Vagina (tissue), 2 donors: ENCODE measurements around the gene ENTREP3. TPM values are rescaled to one million over a fixed set of nuclear protein-coding genes. Genes with fewer than 3 reads are reported as not detected.

Experiments used
- DNase-seq, 2 donors: peaks; one replicate each; pipeline ENCODE4 v3.0.0-alpha.2; 2017; ENCODE audit errors: extremely low spot score in 2 of 2
- H3K27ac ChIP-seq: fragments of 200-600 bp; sonication (generic); one replicate; pipeline ENCODE4 v1.5.1; 2019
- H3K27me3 ChIP-seq: fragments of 200-600 bp; sonication (generic); one replicate; pipeline ENCODE4 v1.5.1; 2019
- H3K36me3 ChIP-seq, 2 donors: fragments of 200-600 bp; sonication (generic); one replicate each; pipeline ENCODE4 v1.5.1; 2017 to 2019
- H3K4me1 ChIP-seq: fragments of 200-600 bp; sonication (generic); one replicate; pipeline ENCODE4 v1.5.1; 2019
- H3K4me3 ChIP-seq, 2 donors: fragments of 200-600 bp; sonication (generic); 1 replicate in 1 of 2; 2 replicates in 1 of 2; pipeline ENCODE4 v1.5.1; 2016 to 2019
- H3K9me3 ChIP-seq: fragments of 200-600 bp; sonication (generic); one replicate; pipeline ENCODE4 v1.5.1; 2019
- CTCF ChIP-seq, 3 experiments: fragments of 450-650 bp in 2 of 3; fragments of 200-600 bp in 1 of 3; sonication (generic) in 1 of 3; IDR thresholded peaks; one replicate each; pipeline ENCODE4 v1.5.1; 2017 to 2019; ENCODE audit warnings: antibody characterized with exemption in 3 of 3, mild to moderate bottlenecking in 2 of 3, moderate library complexity in 2 of 3
- POLR2A ChIP-seq, 2 donors: fragments of 450-650 bp; IDR thresholded peaks; one replicate each; pipeline ENCODE4 v1.6.1; 2017; ENCODE audit warnings: antibody characterized with exemption in 2 of 2, mild to moderate bottlenecking in 2 of 2, moderate library complexity in 2 of 2
- POLR2AphosphoS5 ChIP-seq, 2 donors: sonication (generic); formaldehyde crosslinking; IDR thresholded peaks; one replicate each; pipeline ENCODE4 v1.9.0; 2017; ENCODE audit warnings: antibody characterized with exemption in 2 of 2, mild to moderate bottlenecking in 2 of 2, low read depth in 1 of 2; ENCODE audit not compliant: insufficient read depth in 1 of 2
- intact Hi-C: fragments of 100-400 bp; cut with DNase I; formaldehyde crosslinking; loops from one replicate; pipeline ENCODE4 v1.15.1; 2023
- total RNA-seq: library from RNA; depleted of rRNA; stranded (reverse); fragments of >200 nt; gene quantifications from one replicate; pipeline ENCODE4 v1.2.3, GENCODE V29; 2016

ENTREP3 gene
- total RNA-seq, 1 donor from 2014 or later, result 21.1 TPM

- TF ChIP-seq POLR2AphosphoS5 (IDR thresholded peaks at IDR 0.05; ENCODE audit: insufficient read depth in 1 of 2, low read depth in 1 of 2), result no peak
- TF ChIP-seq POLR2A (IDR thresholded peaks at IDR 0.05), result no peak
- TF ChIP-seq CTCF (IDR thresholded peaks at IDR 0.05), result no peak
- no peak for DNase-seq
- Histone ChIP-seq H3K4me1 (no peaks in the 10 kb centered on the region), H3K4me3 (no peak overlapping the region), H3K27ac (no peak overlapping the region), H3K9me3 (no peaks in the 10 kb centered on the region), H3K36me3 (peaks cover 0 to 5% of the 10 kb centered on the region in 2 donors), H3K27me3 (no peaks in the 10 kb centered on the region)
- intact Hi-C loops, result no loop called here
Measured at GRCh38 chr1:155285631-155286044, 30.4 kb upstream of the ENTREP3 start.

- no peak for DNase-seq
- no peaks in the 10 kb centered on the region for H3K9me3 ChIP-seq
- no peak overlapping the region for H3K4me3 ChIP-seq
- no peak overlapping the region for H3K27ac ChIP-seq
- peaks cover 0 to 5% of the 10 kb centered on the region in 2 donors for H3K36me3 ChIP-seq
- TF ChIP-seq POLR2AphosphoS5 (IDR thresholded peaks at IDR 0.05; ENCODE audit: insufficient read depth in 1 of 2, low read depth in 1 of 2), result no peak
- no peak for TF ChIP-seq POLR2A (IDR thresholded peaks at IDR 0.05)
- no peak for TF ChIP-seq CTCF (IDR thresholded peaks at IDR 0.05)
- intact Hi-C loops, result no loop called here
- H3K27me3 ChIP-seq, result no peaks in the 10 kb centered on the region
- H3K4me1 ChIP-seq, result no peaks in the 10 kb centered on the region
Measured at GRCh38 chr1:155285063-155285462, 29.8 kb upstream of the ENTREP3 start.

- no peaks in the 10 kb centered on the region for H3K27me3 ChIP-seq
- H3K36me3 ChIP-seq, result peaks cover 0 to 5% of the 10 kb centered on the region in 2 donors
- H3K9me3 ChIP-seq, result no peaks in the 10 kb centered on the region
- H3K27ac ChIP-seq, result no peak overlapping the region
- H3K4me3 ChIP-seq, result no peak overlapping the region
- no peaks in the 10 kb centered on the region for H3K4me1 ChIP-seq
- intact Hi-C loops, result no loop called here
- TF ChIP-seq POLR2AphosphoS5 (IDR thresholded peaks at IDR 0.05; ENCODE audit: insufficient read depth in 1 of 2, low read depth in 1 of 2), result no peak
- TF ChIP-seq CTCF (IDR thresholded peaks at IDR 0.05), result no peak
- TF ChIP-seq POLR2A (IDR thresholded peaks at IDR 0.05), result no peak
- no peak for DNase-seq
Measured at GRCh38 chr1:155284476-155284875, 29.2 kb upstream of the ENTREP3 start.

- Histone ChIP-seq H3K27me3 (no peaks in the 10 kb centered on the region), H3K27ac (no peak overlapping the region), H3K9me3 (no peaks in the 10 kb centered on the region), H3K4me3 (no peak overlapping the region), H3K4me1 (peaks cover 17% of the 10 kb centered on the region), H3K36me3 (no peaks in the 10 kb centered on the region)
- no peak for TF ChIP-seq CTCF (IDR thresholded peaks at IDR 0.05)
- no peak for TF ChIP-seq POLR2A (IDR thresholded peaks at IDR 0.05)
- no peak for TF ChIP-seq POLR2AphosphoS5 (IDR thresholded peaks at IDR 0.05; ENCODE audit: insufficient read depth in 1 of 2, low read depth in 1 of 2)
- intact Hi-C loops, result no loop called here
- DNase-seq, result no peak
Measured at GRCh38 chr1:155282488-155283091, 27.3 kb upstream of the ENTREP3 start.

- DNase-seq, result no peak
- Histone ChIP-seq H3K27me3 (no peaks in the 10 kb centered on the region), H3K9me3 (no peaks in the 10 kb centered on the region), H3K36me3 (no peaks in the 10 kb centered on the region), H3K4me1 (peaks cover 17% of the 10 kb centered on the region), H3K4me3 (no peak overlapping the region), H3K27ac (no peak overlapping the region)
- intact Hi-C loops, result loop anchor here (5.0 kb wide), 1 partner anchor 43 kb away; the partner anchor contains the start of gene RUSC1
- no peak for TF ChIP-seq POLR2AphosphoS5 (IDR thresholded peaks at IDR 0.05; ENCODE audit: insufficient read depth in 1 of 2, low read depth in 1 of 2)
- TF ChIP-seq POLR2A (IDR thresholded peaks at IDR 0.05), result no peak
- TF ChIP-seq CTCF (IDR thresholded peaks at IDR 0.05), result no peak
Measured at GRCh38 chr1:155279268-155279667, 24.0 kb upstream of the ENTREP3 start.
